Endodermal cell (in vitro differentiated cells): ENCODE data around the gene CMTM6. TPM values are rescaled to one million over a fixed set of nuclear protein-coding genes. Genes with fewer than 3 reads are reported as not detected.

ENCODE experiments used
- DNase-seq: peaks from one replicate; pipeline ENCODE4 v3.0.0-alpha.2; 2017
- H3K27ac ChIP-seq: 2 replicates; pipeline ENCODE4 v1.5.1; 2013; ENCODE audit warnings: mild to moderate bottlenecking, low read depth, low read length, moderate library complexity
- H3K27me3 ChIP-seq: 2 replicates; pipeline ENCODE4 v1.6.1; 2013; ENCODE audit warnings: mild to moderate bottlenecking, low read length, moderate library complexity; ENCODE audit not compliant: insufficient read depth, control insufficient read depth, poor library complexity, severe bottlenecking
- H3K36me3 ChIP-seq: 2 replicates; pipeline ENCODE4 v1.7.0; 2013; ENCODE audit warnings: mild to moderate bottlenecking, low read length, moderate library complexity; ENCODE audit not compliant: control insufficient read depth, insufficient read depth
- H3K4me1 ChIP-seq: one replicate; pipeline ENCODE4 v1.7.0; 2013; ENCODE audit warnings: low read length; ENCODE audit not compliant: control insufficient read depth, insufficient read depth
- H3K4me3 ChIP-seq: 2 replicates; pipeline ENCODE4 v1.5.1; 2013; ENCODE audit warnings: mild to moderate bottlenecking, low read length, moderate library complexity
- H3K9ac ChIP-seq: 2 replicates; pipeline ENCODE4 v1.6.1; 2013; ENCODE audit warnings: mild to moderate bottlenecking, low read length, moderate library complexity; ENCODE audit not compliant: poor library complexity, severe bottlenecking; ENCODE audit errors: extremely low read depth
- H3K9me3 ChIP-seq: 2 replicates; pipeline ENCODE4 v1.6.1; 2013; ENCODE audit warnings: mild to moderate bottlenecking, low read length, moderate library complexity; ENCODE audit not compliant: control insufficient read depth
- H3K27ac Mint-ChIP-seq: 2 replicates; pipeline ENCODE4 v1.8.0; 2020; ENCODE audit warnings: mixed read lengths
- H3K27me3 Mint-ChIP-seq: 2 replicates; pipeline ENCODE4 v1.8.0; 2021; ENCODE audit warnings: mild to moderate bottlenecking, mixed read lengths; ENCODE audit not compliant: insufficient read depth
- H3K36me3 Mint-ChIP-seq: 2 replicates; pipeline ENCODE4 v1.8.0; 2020; ENCODE audit warnings: low read depth, mixed read lengths
- H3K4me1 Mint-ChIP-seq: 2 replicates; pipeline ENCODE4 v1.8.0; 2020; ENCODE audit warnings: mixed read lengths
- H3K4me3 Mint-ChIP-seq: 2 replicates; pipeline ENCODE4 v1.8.0; 2020; ENCODE audit warnings: mild to moderate bottlenecking, moderate library complexity, mixed read lengths
- H3K9me3 Mint-ChIP-seq: 2 replicates; pipeline ENCODE4 v1.8.0; 2020; ENCODE audit warnings: mild to moderate bottlenecking, mixed read lengths
- WGBS, 2 experiments: methylation state at CpG; one replicate each; pipeline versions ENCODE4 v1.1.5 to v1.1.7; 2013; ENCODE audit warnings: missing lambda C conversion rate in 2 of 2, mixed read lengths in 1 of 2; ENCODE audit not compliant: insufficient coverage in 1 of 2, insufficient read length in 1 of 2; 5-methylcytosine and 5-hydroxymethylcytosine counted together
- total RNA-seq, 2 donors: library from RNA; stranded (reverse); fragmentation: NEBNext Ultra II Directional in 1 of 2; extraction: Animal tissue kit (Norgen Biotek cat#: 25700) in 1 of 2; gene quantifications; 2 replicates in 1 of 2; 3 replicates in 1 of 2; pipeline ENCODE4 v1.2.1, GENCODE V29; 2021
- TF ChIP-seq, protein P1 (sequence below): fragments of 200-600 bp; sonication (generic); conservative IDR thresholded peaks from 2 replicates; pipeline ENCODE4 v1.5.0; 2021; ENCODE audit warnings: antibody characterized with exemption, mild to moderate bottlenecking

The CMTM6 gene
- total RNA-seq, 2 donors from 2014 or later, result 58.3 to 62.4 TPM

GRCh38 chr3:32455609-32456428 lies 46.8 kb downstream of the CMTM6 start:
- no peak overlapping the region for H3K4me3 Mint-ChIP-seq
- 77 to 81% methylated on average over 8 to 15 of the region's 15 CpGs for WGBS, 2 experiments
- DNase-seq, result no peak
- Histone ChIP-seq H3K9me3 (no peaks in the 10 kb centered on the region), H3K4me1 (peaks cover 12% of the 10 kb centered on the region), H3K27ac (no peak overlapping the region), H3K36me3 (no peaks in the 10 kb centered on the region), H3K27me3 (peaks cover 87% of the 10 kb centered on the region), H3K4me3 (no peak overlapping the region), H3K9ac (no peak overlapping the region)
- H3K9me3 Mint-ChIP-seq, result no peaks in the 10 kb centered on the region
- peaks cover 8% of the 10 kb centered on the region for H3K36me3 Mint-ChIP-seq
- H3K27me3 Mint-ChIP-seq, result peaks cover 59% of the 10 kb centered on the region
- H3K27ac Mint-ChIP-seq, result peak overlapping the region; percentile 3
- H3K4me1 Mint-ChIP-seq, result peaks cover 36% of the 10 kb centered on the region
- TF ChIP-seq, protein P1, sequence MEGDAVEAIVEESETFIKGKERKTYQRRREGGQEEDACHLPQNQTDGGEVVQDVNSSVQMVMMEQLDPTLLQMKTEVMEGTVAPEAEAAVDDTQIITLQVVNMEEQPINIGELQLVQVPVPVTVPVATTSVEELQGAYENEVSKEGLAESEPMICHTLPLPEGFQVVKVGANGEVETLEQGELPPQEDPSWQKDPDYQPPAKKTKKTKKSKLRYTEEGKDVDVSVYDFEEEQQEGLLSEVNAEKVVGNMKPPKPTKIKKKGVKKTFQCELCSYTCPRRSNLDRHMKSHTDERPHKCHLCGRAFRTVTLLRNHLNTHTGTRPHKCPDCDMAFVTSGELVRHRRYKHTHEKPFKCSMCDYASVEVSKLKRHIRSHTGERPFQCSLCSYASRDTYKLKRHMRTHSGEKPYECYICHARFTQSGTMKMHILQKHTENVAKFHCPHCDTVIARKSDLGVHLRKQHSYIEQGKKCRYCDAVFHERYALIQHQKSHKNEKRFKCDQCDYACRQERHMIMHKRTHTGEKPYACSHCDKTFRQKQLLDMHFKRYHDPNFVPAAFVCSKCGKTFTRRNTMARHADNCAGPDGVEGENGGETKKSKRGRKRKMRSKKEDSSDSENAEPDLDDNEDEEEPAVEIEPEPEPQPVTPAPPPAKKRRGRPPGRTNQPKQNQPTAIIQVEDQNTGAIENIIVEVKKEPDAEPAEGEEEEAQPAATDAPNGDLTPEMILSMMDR, result no peak

- no peak overlapping the region for H3K27ac Mint-ChIP-seq
- WGBS, 2 experiments, result 91 to 94% methylated on average over 12 to 15 of the region's 15 CpGs
- no peak overlapping the region for H3K4me3 Mint-ChIP-seq
These were observed 47.7 kb downstream of the CMTM6 start for GRCh38 chr3:32454731-32455608.

DNA sequence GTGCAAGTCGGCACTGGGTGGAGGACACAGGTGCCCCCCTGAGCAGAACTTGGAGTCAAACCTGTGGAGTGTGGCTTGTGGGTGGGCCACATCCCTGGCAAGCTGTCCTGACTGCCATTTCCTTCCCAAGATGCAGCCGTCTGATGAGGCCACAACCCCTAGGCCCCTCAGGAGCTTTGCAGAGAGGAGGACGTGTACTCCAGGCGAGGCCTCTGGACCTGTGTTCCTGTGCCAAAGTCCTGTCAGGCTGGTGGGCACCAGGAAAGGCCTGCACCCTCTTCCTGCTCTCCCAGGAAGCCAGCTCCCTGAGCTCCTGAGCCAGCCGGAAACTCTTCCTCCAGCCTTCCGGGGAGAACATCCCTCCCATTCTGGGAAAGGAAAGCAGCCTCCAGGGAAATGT lies 48.5 kb downstream of the CMTM6 start:
- no peaks in the 10 kb centered on the region for H3K36me3 ChIP-seq
- WGBS, 2 experiments, result 94 to 96% methylated on average over 6 of the region's 6 CpGs
- H3K4me3 ChIP-seq, result no peak overlapping the region
- H3K9me3 Mint-ChIP-seq, result no peaks in the 10 kb centered on the region
- H3K27ac ChIP-seq, result no peak overlapping the region
- H3K36me3 Mint-ChIP-seq, result peaks cover 8% of the 10 kb centered on the region
- H3K4me1 ChIP-seq, result peaks cover 4% of the 10 kb centered on the region
- no peak for DNase-seq
- H3K27ac Mint-ChIP-seq, result no peak overlapping the region
- H3K4me3 Mint-ChIP-seq, result no peak overlapping the region
- H3K27me3 Mint-ChIP-seq, result peaks cover 64% of the 10 kb centered on the region
- no peak overlapping the region for H3K9ac ChIP-seq
- H3K4me1 Mint-ChIP-seq, result peaks cover 33% of the 10 kb centered on the region
- no peaks in the 10 kb centered on the region for H3K9me3 ChIP-seq
- H3K27me3 ChIP-seq, result peaks cover 91% of the 10 kb centered on the region
- TF ChIP-seq, protein P1, result no peak

More at GRCh38 chr3:32454731-32455608, 47.7 kb downstream of the CMTM6 start:
- no peak overlapping the region for H3K9ac ChIP-seq
- peak; percentile 38 for DNase-seq
- TF ChIP-seq, protein P1, result no peak
- peaks cover 91% of the 10 kb centered on the region for H3K27me3 ChIP-seq
- Mint-ChIP-seq H3K36me3 (peaks cover 8% of the 10 kb centered on the region), H3K4me1 (peaks cover 35% of the 10 kb centered on the region), H3K27me3 (peaks cover 64% of the 10 kb centered on the region), H3K9me3 (no peaks in the 10 kb centered on the region)
- peaks cover 8% of the 10 kb centered on the region for H3K4me1 ChIP-seq
- no peaks in the 10 kb centered on the region for H3K9me3 ChIP-seq
- H3K27ac ChIP-seq, result no peak overlapping the region
- no peak overlapping the region for H3K4me3 ChIP-seq
- no peaks in the 10 kb centered on the region for H3K36me3 ChIP-seq
